ENCODE data around the gene TSPYL2.

Gene TSPYL2

GRCh38 chrX:53126377-53126776, 44.2 kb downstream of the TSPYL2 start:
- DNase-seq = no peak

GRCh38 chrX:53128097-53128749, 46.1 kb downstream of the TSPYL2 start:
- DNase-seq = no peak

GRCh38 chrX:53133400-53133799, 51.2 kb downstream of the TSPYL2 start:
- peak; percentile 0 for DNase-seq

GRCh38 chrX:53135581-53135980, 53.4 kb downstream of the TSPYL2 start:
- DNase-seq = no peak
